Forelimb muscle (tissue), 1 donor: ENCODE results near the gene FAN1. TPM values are rescaled to one million over a fixed set of nuclear protein-coding genes. Genes with fewer than 3 reads are reported as not detected.
"Not testable (repeated sequence)": the region's sequence is repeated elsewhere in the genome, so short reads cannot be mapped to it uniquely, and the experiment has no call there.

ENCODE experiments used
- DNase-seq: peaks from one replicate; pipeline ENCODE4 v3.0.0-alpha.2; 2013; ENCODE audit warnings: low read depth
- polyA plus RNA-seq: library from polyadenylated mRNA; unstranded; fragments of 120-200 nt; gene quantifications from one replicate; pipeline ENCODE4 v1.2.1, GENCODE V29; 2013; ENCODE audit not compliant: insufficient read length

FAN1 gene
- 23.7 TPM for polyA plus RNA-seq

DNA sequence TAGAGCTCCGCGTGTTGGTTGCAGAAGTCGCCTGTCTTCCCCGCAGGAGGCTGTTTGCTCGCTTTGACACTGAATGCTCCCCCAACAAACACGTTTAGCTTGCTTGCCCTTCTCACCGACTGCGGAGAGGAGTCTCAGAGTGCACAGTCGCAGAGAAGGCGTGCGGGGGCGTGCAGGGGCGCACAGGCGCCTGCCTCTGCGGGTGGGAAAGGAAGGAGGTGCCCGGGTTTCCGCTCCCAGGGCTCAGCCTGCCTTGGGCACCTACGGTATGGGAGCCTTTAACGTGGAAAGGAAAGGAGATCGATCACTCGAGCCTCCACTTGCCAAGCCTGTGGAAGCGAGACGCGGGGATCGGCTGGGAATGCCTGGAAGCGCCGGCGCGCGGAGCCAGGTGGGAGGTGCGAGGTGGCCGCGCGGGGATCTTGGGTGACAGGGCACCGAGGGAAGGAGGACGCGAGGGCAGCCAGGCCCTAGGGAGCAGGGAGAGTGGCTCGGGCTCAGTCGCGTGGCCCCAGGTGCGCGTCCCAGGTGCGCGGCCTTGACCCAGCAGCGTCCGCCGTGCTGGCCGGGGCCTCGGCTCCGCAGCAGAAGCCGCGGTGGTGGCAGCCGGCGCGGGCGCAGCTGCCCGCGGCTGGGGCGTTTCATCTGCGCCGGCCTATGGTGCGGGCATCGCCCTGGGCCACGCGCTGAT, at the start of gene FAN1:
TSS of gene FAN1 (plus strand) at position 419 of the 691 bp plus-strand sequence. CDS start 749 bp downstream, outside the sequence.
- DNase-seq: peak; percentile 67

DNA sequence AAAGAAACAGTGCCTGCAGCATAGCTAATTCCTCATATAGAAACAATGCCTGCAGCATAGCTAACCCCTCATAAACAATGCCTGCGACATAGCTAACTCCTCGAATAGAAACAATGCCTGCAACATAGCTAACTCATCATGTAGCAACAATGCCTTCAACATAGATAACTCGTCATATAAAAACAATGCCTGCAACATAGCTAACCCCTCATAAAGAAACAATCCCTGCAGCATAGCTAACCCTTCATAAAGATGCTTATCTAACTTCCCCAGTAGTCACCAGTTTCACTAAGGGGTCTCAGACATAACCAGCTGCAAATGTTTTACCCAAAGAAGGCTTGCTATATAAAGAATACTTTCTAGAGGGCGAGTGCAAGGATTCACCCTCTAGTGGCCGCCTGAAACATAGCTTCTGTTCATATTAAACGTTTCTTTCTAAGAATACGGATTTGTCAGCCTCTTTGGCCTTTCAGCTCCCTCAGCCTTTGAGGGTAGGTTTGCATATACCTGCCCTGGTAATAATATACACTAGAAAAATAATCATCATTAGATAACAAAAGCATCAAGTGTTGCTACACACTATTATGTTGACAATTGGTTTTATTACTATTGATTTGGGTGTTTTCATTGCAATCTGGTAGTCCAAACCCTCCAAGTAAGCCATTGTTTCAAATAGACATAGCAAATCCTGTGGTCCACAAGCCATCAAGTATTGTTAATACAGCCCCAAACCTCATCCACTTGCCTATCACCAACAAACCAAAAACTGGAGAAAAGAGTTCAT, 44.4 kb upstream of the FAN1 start:
- no peak for DNase-seq

DNA sequence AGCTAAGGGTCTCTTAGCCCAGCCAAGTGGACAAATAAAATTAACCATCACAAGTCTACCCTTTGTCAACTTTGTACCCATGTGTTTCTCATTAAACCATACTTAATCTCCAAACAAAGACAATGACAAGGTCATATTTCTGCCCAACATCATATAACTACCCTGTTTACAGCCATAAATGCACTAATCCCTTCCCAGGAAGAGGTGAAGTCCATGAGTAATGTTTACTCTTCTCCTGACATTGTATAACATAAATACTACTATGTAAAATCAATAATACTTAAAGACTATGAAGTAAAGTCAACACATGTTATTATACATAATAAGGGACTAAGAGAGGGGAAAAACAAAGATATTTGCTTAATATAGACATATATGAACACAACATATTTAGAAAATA, 38.5 kb upstream of the FAN1 start:
- no peak for DNase-seq

DNA sequence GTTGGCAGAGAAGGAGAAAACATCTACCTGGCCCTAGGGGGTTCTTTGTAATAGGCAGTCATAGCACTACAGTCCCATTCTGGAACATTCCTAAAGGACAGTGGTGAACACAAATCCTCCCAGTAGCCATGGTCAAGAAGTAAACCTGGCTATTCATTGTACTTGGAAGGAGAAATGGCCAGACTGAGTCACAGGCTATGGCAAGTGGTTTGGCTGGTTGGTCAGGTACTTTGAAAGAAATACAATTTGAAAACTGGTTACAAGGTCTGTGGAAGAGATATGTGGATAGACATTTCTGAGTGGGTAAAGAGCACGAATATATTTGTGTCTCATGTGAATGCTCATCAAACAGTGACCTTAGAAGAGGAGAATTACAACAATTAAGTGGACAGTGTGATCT, 33.0 kb upstream of the FAN1 start:
- DNase-seq: no peak

DNA sequence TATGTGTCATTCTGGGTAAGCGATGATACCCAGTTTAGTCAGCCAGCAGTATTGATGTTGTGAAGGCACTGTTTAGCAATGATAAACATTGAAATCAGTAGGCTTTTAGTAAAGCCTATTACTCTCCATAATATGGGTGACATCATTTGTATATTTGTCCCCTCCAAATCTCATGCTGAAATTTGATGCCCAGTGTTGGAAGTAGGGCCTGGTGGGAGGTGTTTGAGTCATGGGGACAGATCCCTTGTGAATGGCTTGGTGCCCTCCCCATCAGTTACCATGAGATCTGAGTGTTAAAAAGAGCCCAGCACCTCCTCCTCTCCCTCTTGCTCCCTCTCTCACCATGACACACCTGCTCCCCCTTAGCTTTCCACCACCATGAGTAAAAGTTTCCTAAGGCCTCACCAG, 31.4 kb upstream of the FAN1 start:
- no peak for DNase-seq

DNA sequence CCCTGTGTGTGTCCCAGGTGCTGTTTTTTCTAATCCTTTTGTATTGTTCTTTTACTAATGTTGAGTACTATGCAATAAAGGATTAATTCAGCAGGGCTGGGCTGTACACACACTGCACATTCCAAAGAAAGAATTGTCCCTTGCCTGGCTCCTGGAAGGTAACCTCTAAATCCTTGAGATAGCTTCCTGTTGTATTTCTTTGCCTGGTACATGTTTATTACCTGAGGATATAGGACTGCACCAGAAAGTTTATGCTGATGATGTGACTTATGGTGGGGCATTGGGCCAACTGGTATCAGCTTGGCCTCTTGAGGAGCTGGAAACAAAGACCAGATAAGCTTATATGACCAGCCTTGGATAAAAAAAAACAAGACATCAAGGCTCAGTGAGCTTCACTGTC, 26.6 kb upstream of the FAN1 start:
- no peak for DNase-seq

DNA sequence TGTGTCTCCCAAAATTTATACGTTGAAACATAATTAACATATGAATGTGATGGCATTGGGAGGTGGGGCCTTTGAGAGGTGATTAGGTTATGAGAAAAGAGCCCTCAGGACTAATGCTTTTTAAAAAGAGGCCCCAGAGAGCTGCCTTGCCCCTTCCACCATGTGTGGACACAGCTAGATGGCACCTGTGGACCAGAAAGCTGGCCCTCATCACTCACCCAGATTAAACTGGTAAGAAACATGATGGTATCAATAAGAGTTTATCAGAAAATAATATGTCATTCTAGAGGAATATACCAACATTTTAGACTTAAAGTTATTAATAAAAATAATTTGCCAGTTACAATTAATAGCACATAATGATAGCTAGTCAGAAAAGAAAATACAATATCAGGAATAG, 25.2 kb upstream of the FAN1 start:
- DNase-seq: no peak

DNA sequence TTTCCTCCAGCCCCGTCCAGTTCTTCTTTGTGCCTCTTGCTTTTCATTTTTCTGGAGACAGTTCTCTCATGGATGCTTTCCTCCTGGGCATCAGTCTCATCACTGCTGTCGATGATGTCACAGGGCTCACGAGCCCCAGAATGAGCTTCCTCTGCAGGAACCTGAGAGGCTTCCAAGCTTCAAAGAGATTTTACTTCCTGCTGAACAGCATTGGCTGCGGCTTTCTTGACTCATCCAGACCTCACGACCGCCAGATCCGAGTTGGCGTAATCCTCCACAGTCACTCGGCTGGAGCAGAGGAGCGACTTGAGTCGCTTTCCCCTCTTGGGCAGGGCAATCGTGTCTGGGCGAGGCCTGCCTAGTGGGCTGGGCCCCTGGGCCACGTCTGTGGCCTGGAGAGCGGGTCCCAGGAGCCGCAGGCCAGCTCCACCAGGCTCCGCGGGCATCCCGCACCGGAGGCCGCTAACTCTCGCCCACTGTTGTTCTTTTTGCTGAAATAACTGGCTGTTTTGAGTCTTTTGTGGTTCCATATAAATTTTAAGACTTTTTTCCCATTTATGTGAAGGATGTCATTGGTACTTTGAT, 20.8 kb upstream of the FAN1 start:
- DNase-seq: no peak

DNA sequence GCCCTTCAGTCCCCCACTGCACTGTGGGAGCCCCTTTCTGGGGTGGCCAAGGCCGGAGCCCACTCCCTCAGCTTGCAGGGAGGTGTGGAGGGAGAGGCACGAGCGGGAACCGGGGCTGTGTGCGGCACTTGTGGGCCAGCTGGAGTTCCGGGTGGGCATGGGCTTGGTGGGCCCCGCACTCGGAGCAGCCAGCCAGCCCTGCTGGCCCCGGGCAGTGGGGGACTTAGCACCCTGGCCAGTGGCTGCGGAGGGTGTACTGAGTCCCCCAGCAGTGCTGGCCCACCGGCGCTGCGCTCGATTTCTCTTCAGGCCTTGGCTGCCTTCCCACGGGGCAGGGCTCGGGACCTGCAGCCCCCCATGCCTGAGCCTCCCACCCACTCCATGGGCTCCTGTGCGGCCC, 20.0 kb upstream of the FAN1 start:
- DNase-seq: not testable (repeated sequence)

DNA sequence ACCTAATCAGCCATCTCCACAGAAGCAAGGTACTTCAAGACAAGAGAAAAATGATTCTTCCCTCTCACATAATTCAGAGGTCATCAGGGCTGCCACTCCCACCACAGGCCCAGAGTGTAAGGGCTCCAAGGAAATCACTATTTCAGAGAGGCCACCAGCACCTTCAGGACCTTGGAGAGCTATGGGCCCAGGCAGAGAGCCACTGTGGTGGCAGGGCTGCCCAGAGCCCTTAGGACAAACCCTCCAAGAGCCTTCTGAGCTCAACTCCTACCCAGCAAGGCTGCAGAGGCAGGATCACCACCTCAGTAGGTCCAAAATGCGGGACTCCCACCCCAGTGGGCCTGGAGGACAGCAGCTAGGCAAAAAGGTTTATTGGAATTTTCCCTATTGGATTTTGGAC, 17.9 kb upstream of the FAN1 start:
- DNase-seq: no peak

DNA sequence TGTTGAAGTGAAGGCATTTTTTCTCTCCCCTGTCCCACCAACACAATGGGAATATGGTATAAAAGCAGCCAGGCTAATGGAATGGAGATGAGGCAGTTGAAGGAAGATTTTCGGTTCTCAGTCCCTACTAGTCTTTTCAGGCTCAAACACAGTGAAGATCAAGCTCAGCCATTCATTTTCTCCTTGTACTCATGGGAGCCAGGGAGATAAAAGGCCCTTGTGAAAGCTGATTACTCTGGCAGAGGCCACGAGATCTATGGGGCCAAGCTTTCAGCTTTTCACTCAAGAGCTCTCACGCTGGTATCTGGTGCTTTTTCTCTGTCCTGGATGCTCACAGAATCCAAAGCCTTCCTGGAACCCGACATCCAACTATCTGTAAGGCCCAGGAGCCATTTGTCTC, 14.5 kb upstream of the FAN1 start:
- no peak for DNase-seq

DNA sequence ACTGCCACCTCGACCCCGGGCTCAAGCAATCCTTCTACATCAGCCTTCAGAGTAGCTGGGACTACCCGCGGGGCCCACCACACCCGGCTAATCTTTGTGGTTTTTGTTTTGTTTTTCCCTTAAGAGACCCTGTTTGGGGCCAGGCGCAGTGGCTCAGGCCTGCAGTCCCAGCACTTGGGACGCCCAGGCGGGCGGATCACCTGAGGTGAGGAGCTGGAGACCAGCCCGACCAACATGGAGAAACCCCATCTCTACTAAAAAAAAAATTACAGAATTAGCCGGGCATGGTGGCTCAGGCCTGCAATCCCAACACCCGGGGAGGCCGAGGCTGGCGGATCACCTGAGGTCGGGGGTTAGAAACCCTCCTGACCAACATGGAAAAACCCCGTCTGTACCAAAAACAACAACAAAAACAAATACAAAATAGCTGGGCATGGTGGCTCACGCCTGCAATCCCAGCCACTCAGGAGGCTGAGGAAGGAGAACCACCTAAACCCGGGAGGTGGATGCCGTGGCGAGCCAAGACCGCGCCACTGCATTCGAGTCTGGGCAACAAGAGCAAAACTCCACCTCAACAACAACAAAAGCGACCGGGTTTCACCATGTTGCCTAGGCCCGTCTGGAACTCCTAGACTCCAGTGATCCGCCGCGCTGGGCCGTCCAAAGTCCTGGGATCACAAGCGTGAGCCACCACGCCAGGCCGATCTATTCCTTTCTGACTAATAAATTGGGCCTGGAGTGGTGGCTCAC, 8.1 kb upstream of the FAN1 start:
- no peak for DNase-seq

DNA sequence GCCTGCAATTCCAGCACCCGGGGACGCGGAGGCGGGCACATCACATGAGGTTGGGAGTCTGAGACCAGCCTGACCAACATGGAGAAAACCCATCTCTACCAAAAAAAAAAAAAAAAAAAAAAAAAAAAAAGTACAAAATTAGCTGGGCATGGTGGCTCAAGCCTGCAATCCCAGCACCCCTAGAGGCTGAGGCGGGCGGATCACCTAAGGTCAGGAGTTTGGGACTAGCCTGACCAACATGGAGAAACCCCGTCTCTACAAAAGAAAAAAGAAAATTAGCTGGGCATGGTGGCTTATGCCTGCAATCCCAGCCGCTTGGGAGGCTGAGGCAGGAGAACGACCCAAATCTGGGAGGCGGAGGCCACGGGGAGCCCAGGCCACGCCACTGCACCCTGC, 7.5 kb upstream of the FAN1 start:
- no peak for DNase-seq

DNA sequence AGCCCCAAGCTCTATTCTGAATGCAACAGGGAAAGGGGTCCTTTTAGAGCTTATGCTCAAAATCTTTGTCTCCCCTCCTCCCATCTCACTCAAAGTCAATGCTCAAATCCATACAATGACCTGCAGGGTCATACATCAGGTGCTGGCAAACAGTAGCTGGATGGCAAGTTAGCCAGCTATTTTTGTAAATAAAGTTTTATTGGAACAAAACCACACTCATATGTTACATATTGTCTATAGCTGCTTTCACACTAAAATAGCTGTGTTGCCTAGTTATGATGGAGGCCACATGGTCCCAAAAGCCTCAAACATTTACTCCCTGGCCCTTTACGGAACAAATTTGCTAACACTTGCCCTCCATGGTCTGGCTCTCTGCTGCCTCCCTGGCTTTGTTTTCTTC, 1.8 kb upstream of the FAN1 start:
- no peak for DNase-seq

DNA sequence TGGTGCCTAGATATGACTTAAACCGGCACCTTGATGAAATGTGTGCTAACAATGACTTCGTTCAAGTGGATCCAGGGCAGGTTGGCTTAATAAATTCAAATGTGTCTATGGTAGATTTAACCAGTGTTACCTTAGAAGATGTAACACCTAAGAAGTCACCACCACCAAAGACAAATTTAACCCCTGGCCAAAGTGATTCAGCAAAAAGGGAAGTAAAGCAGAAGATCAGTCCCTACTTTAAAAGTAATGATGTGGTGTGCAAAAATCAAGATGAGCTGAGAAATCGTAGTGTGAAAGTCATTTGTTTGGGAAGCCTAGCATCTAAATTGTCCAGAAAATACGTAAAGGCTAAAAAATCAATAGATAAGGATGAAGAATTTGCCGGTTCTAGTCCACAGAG, 1.1 kb downstream of the FAN1 start:
- DNase-seq: no peak

DNA sequence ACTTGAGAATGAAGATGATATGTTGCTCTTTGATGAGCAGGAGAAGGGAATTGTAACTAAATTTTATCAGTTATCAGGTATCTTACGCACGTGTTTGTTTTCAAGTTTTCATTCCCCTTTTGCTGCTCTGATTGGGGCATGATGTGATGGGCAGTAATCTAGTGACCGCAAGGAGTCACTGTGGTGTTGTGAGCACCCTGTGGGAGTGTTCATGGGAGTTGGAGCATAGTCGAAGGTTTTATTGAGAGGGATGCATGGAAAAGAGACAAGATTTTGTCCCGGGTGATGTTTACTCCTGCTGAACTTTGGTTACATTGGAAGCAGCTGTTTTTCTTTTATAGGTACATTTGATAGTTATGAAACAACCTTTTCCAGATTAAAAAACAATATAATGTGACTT, 2.1 kb downstream of the FAN1 start:
- no peak for DNase-seq

DNA sequence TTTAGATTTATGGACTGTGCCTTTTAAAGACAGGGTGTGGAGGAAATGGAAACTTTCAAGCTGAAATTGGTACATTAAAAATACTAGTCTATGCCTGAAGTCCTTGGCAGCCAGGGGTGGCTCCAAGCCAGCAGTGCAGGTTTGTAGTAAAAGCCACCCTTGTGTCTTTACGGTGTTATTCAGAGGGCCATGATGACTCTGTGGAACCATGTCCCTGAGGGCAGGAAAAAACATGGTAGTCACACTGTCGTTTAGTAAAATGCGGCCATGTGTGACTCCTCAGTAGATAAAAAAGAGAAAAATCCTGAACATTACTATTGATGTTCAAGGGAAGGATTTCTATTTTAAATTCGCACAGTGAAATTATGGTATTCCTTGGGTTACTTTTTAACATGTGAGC, 2.7 kb downstream of the FAN1 start:
- no peak for DNase-seq

DNA sequence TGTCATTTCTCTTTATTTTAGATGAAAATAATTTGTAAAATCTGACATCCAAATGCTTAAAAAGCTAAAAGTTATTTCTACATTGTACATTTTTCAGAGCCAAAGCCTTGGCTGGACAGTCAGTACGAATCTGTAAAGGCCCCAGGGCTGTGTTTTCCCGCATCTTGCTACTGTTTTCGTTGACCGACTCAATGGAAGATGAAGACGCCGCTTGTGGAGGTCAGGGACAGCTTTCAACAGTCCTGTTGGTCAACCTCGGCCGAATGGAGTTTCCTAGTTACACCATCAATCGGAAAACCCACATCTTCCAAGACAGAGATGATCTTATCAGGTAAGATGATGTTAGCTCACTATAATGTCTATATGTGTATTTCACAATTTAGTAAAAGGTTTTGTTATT, 10.0 kb downstream of the FAN1 start:
- no peak for DNase-seq

DNA sequence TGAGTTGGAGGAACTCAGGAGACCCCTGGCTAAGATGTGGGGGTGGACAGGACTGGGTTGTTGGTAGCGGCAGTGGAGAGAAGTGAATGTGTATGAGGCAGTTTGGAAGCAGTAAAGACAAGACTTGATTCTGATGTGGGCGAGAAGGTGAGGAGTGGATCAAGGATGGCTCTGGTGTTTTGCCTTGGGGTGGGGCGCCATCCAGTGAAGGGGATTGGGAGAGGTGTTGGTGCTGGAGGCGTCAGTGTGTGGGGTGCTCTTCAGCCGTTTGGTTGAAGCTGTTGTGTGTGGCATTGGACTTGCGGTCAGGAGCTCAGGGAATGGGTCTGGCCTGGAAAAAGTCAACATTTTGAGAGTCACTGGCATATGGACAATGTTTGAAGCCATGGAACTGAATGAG, 13.3 kb downstream of the FAN1 start:
- DNase-seq: no peak

DNA sequence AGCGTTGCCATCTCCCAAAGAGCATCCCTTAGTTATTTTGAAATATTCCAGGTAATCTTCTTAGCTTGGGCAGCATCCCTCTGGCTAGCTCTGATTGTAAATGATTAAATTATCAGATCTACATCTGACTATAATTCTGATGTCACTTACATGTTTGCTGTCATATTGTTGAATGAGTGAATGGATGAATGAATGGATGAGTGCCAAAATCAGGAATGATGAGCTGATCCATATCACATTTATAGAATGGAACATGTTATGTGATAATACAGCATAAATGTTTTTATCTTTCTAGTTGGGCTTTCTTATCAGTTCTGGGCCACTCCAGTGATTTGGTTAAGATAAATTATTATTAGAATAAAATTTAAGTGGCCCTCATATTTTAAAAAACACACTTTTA, 14.0 kb downstream of the FAN1 start:
- no peak for DNase-seq

DNA sequence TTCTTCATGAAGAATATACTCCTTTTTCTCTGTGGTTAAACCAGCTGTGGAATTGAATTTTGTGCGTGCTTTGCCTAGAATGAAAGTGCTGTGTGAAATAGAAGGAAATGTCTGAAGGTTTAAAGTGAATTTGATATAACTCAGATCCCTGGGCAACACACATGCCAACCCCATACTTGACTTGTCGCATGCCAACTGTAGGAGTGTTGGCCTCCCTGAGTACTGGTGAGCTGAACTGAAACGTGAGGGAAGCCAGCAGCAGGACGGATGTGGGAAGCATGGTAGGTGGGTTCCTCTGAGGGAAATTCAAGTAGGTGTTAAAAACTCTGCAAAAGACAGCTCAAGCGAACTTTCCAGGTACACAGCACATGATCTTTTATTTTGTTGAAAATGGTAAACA, 14.7 kb downstream of the FAN1 start:
- no peak for DNase-seq

DNA sequence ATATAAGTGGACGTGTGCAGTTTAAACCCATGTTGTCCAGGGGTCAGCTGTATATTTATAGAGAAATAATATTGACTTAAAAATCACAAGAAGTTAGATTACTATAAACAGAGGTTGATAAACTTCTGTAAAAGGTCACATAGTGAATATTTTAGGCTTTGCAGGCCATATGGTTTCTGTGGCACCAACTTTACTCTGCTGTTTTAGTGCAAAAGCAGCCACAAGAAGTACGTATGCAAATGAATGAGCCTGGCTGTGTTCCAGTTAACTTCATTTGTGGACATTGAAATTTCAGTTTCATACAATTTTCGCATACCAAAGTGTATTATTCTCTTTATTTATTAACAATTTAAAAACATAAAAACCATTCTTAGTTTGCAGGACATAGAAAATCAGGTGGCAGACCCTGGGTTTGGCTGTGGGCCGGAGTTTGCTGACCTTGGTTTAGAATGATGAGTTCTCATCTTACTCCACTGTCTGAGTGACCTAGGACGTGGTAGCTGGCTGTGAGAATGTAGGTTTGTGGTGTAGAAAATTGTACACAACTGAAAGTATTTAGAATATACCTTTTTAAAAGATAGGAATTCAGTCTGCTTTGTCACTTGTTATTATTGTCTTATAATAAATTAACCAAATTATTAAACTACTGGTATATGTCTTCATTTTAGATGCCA, 16.3 kb downstream of the FAN1 start:
- DNase-seq: no peak
